WTC11 (cell line): ENCODE data around the gene NKAIN4.

ENCODE experiments used
- CREB1 ChIP-seq: sonication (generic); formaldehyde crosslinking; IDR thresholded peaks from 2 replicates; pipeline ENCODE4 v1.8.0; 2023; ENCODE audit warnings: mild to moderate bottlenecking, missing genetic modification reagents
- CTCF ChIP-seq: fragments of 200-600 bp; IDR thresholded peaks from 2 replicates; pipeline ENCODE4 v1.8.0; 2022; ENCODE audit warnings: antibody characterized with exemption
- E2F1 ChIP-seq: sonication (generic); formaldehyde crosslinking; IDR thresholded peaks from 2 replicates; pipeline ENCODE4 v1.8.0; 2022; ENCODE audit warnings: mild to moderate bottlenecking, missing genetic modification reagents
- ESRRA ChIP-seq: sonication (generic); formaldehyde crosslinking; IDR thresholded peaks from 2 replicates; pipeline ENCODE4 v1.8.1; 2022; ENCODE audit warnings: mild to moderate bottlenecking, missing genetic modification reagents, borderline replicate concordance
- MAX ChIP-seq: sonication (generic); formaldehyde crosslinking; IDR thresholded peaks from 2 replicates; pipeline ENCODE4 v1.8.0; 2022; ENCODE audit warnings: mild to moderate bottlenecking, missing genetic modification reagents
- NFATC4 ChIP-seq: fragments of 250-450 bp; sonication (Bioruptor Pico); IDR thresholded peaks from 2 replicates; pipeline ENCODE4 v1.9.0; 2021; ENCODE audit warnings: mild to moderate bottlenecking
- NFYB ChIP-seq: sonication (generic); formaldehyde crosslinking; conservative IDR thresholded peaks from 2 replicates; pipeline ENCODE4 v1.8.0; 2022; ENCODE audit warnings: low read depth, missing genetic modification reagents
- NR2C2 ChIP-seq: sonication (generic); formaldehyde crosslinking; IDR thresholded peaks from 2 replicates; pipeline ENCODE4 v1.8.0; 2022; ENCODE audit warnings: mild to moderate bottlenecking, missing genetic modification reagents
- RORB ChIP-seq: fragments of 250-450 bp; sonication (Bioruptor Pico); IDR thresholded peaks from 2 replicates; pipeline ENCODE4 v1.9.0; 2021; ENCODE audit warnings: mild to moderate bottlenecking
- SMAD4 ChIP-seq: sonication (generic); formaldehyde crosslinking; IDR thresholded peaks from 2 replicates; pipeline ENCODE4 v1.8.0; 2022; ENCODE audit warnings: mild to moderate bottlenecking, missing genetic modification reagents
- SP1 ChIP-seq: sonication (generic); formaldehyde crosslinking; conservative IDR thresholded peaks from 2 replicates; pipeline ENCODE4 v1.8.1; 2022; ENCODE audit warnings: missing genetic modification reagents
- USF1 ChIP-seq: sonication (generic); formaldehyde crosslinking; IDR thresholded peaks from 2 replicates; pipeline ENCODE4 v1.8.0; 2022; ENCODE audit warnings: mild to moderate bottlenecking, missing genetic modification reagents
- USF2 ChIP-seq: sonication (generic); formaldehyde crosslinking; IDR thresholded peaks from 2 replicates; pipeline ENCODE4 v1.8.1; 2023; ENCODE audit warnings: mild to moderate bottlenecking, missing genetic modification reagents, moderate library complexity
- ZSCAN18 ChIP-seq: fragments of 250-450 bp; sonication (Bioruptor Pico); IDR thresholded peaks from 2 replicates; pipeline ENCODE4 v2.1.2; 2022; ENCODE audit warnings: mild to moderate bottlenecking, moderate library complexity

- TF ChIP-seq CTCF (no peak), RORB (no peak), NR2C2 (no peak), SMAD4 (CRISPR knock-in tag) (no peak), USF1 (CRISPR knock-in tag) (no peak), CREB1 (CRISPR knock-in tag) (no peak), ESRRA (CRISPR knock-in tag) (no peak), USF2 (CRISPR knock-in tag) (no peak), ZSCAN18 (no peak), NFYB (CRISPR knock-in tag) (no peak), SP1 (CRISPR knock-in tag) (no peak), MAX (no peak), E2F1 (CRISPR knock-in tag) (no peak), NFATC4 (CRISPR knock-in tag) (no peak)
Measured at GRCh38 chr20:63284083-63284440, 29.8 kb upstream of the NKAIN4 start.
